Measurements from ENCODE around the gene ANO5.
"Not testable (repeated sequence)": the region's sequence is repeated elsewhere in the genome, so short reads cannot be mapped to it uniquely, and the experiment has no call there.

Gene ANO5

DNA sequence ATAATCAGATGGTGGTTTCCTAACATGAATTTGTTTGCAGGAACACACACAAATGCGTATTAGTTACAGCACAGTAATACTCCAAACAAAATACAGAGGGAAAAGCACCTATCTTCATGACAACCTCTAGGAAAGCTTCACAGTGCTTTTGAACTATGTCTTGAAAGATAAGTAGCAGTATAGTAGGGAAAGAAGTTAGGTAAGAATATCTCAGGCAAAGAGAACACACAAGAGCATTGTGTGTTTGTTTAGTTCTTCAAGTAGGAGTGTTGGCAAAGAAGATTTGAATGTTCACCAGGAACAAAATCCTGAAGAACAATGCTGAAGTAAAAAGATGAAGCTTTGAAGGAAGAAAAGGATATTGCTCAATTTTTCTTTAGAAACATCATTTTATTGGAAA is 54.1 kb downstream of the ANO5 start:
- H3K4me1 Mint-ChIP-seq: no peaks in the 10 kb centered on the region
- TF ChIP-seq, protein P1, sequence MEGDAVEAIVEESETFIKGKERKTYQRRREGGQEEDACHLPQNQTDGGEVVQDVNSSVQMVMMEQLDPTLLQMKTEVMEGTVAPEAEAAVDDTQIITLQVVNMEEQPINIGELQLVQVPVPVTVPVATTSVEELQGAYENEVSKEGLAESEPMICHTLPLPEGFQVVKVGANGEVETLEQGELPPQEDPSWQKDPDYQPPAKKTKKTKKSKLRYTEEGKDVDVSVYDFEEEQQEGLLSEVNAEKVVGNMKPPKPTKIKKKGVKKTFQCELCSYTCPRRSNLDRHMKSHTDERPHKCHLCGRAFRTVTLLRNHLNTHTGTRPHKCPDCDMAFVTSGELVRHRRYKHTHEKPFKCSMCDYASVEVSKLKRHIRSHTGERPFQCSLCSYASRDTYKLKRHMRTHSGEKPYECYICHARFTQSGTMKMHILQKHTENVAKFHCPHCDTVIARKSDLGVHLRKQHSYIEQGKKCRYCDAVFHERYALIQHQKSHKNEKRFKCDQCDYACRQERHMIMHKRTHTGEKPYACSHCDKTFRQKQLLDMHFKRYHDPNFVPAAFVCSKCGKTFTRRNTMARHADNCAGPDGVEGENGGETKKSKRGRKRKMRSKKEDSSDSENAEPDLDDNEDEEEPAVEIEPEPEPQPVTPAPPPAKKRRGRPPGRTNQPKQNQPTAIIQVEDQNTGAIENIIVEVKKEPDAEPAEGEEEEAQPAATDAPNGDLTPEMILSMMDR (IDR thresholded peaks at IDR 0.05; ENCODE audit: unreplicated experiment in 3 of 3): no peak
- H3K36me3 Mint-ChIP-seq (ENCODE audit: low read depth): no peaks in the 10 kb centered on the region
- peaks cover 5% of the 10 kb centered on the region for H3K27me3 Mint-ChIP-seq (ENCODE audit: low read depth)
- H3K4me3 Mint-ChIP-seq: no peak overlapping the region
- no peak overlapping the region for H3K27ac Mint-ChIP-seq
- H3K9me3 Mint-ChIP-seq: no peaks in the 10 kb centered on the region

DNA sequence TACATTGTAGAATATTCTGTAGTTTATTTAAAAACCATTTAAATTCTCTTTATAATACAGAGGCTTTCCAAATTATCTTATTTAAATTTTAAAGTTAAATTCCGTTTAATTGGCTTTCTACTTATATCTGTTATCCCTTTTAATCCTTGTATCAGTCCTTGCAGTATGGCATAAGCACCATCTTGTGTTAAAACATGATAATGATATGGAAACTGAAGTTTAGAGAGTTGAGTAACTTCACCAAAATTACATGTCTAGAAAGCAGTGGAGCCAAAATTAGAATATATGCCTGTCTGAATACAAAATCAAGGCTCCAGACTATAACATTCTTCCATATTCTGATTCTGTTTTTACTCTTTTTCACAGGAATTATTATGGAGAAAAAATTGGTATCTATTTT is 57.0 kb downstream of the ANO5 start:
- Mint-ChIP-seq H3K36me3 (ENCODE audit: low read depth) (no peaks in the 10 kb centered on the region), H3K27me3 (ENCODE audit: low read depth) (peaks cover 5% of the 10 kb centered on the region), H3K9me3 (no peaks in the 10 kb centered on the region), H3K4me3 (no peak overlapping the region), H3K27ac (no peak overlapping the region), H3K4me1 (no peaks in the 10 kb centered on the region)
- TF ChIP-seq, protein P1 (IDR thresholded peaks at IDR 0.05; ENCODE audit: unreplicated experiment in 3 of 3): no peak

DNA sequence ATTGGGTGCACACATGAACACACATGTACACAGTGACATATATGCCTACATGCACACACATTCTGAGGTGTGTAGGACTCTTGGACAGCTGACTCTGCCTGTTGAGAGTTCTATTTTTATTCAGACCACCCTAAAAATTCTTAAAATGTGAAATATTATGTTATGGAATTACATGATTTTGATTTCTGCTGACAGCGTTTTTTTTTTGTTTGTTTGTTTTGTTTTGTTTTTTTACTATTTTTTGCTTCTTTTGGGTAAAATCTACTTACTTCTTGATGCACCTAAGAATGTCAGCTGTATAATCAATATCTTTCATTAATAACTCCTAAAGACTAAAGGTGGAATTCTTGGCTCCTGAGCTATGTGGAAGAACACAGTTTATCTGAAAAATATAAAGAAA is 64.0 kb downstream of the ANO5 start:
- H3K4me1 Mint-ChIP-seq: no peaks in the 10 kb centered on the region
- no peaks in the 10 kb centered on the region for H3K9me3 Mint-ChIP-seq
- no peak overlapping the region for H3K4me3 Mint-ChIP-seq
- TF ChIP-seq, protein P1 (IDR thresholded peaks at IDR 0.05; ENCODE audit: unreplicated experiment in 3 of 3): no peak
- no peak overlapping the region for H3K27ac Mint-ChIP-seq
- no peaks in the 10 kb centered on the region for H3K36me3 Mint-ChIP-seq (ENCODE audit: low read depth)
- H3K27me3 Mint-ChIP-seq (ENCODE audit: low read depth): no peaks in the 10 kb centered on the region

DNA sequence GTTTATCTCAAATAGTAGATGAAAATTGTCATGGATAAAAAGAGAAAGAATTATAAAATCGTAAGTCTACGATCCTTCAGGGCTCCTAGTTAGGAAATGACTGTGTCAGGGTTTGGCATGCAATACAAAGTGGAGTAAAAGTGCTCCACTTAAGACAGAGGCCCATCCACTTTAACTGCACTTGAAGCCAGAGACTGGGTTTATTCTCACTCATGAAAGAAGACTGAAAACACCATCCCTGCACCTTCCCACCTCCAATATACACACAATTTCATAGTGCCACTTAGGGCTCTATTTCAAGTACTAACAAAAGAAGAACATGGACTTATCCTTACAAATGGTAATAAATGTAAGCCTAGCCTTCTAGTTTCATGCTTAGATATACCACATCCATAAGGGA is 70.7 kb downstream of the ANO5 start:
- H3K27ac Mint-ChIP-seq: no peak overlapping the region
- H3K4me3 Mint-ChIP-seq: no peak overlapping the region
- no peaks in the 10 kb centered on the region for H3K27me3 Mint-ChIP-seq (ENCODE audit: low read depth)
- no peaks in the 10 kb centered on the region for H3K9me3 Mint-ChIP-seq
- no peaks in the 10 kb centered on the region for H3K4me1 Mint-ChIP-seq
- TF ChIP-seq, protein P1 (IDR thresholded peaks at IDR 0.05; ENCODE audit: unreplicated experiment in 3 of 3): no peak
- H3K36me3 Mint-ChIP-seq (ENCODE audit: low read depth): no peaks in the 10 kb centered on the region

DNA sequence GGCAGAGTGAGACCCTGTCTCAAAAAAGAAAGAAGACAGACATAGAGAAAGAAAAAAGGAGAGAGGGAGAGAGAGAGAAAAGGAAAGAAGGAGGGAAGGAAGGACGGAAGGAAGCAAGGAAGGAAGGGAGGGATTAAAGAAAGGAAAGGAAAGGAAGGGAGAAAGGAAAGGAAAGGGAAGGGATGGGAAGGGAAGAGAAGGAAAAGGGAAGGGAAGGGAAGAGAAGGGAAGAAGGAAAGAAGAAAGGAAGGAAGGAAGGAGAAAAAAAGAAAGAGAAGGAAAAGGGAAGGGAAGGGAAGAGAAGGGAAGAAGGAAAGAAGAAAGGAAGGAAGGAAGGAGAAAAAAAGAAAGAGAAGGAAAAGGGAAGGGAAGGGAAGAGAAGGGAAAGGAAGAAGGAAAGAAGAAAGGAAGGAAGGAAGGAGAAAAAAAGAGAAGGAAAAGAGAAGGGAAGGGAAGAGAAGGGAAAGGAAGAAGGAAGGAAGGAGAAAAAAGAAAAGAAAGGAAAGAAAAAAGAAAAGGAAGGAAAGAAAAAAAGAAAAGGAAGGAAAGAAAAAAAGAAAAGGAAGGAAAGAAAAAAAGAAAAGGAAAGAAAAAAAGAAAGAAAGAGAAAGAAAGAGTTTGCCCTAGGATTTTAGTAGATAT is 76.2 kb downstream of the ANO5 start:
- H3K27me3 Mint-ChIP-seq (ENCODE audit: low read depth); H3K9me3 Mint-ChIP-seq; H3K36me3 Mint-ChIP-seq (ENCODE audit: low read depth); H3K4me3 Mint-ChIP-seq; H3K27ac Mint-ChIP-seq; H3K4me1 Mint-ChIP-seq: not testable (repeated sequence)

DNA sequence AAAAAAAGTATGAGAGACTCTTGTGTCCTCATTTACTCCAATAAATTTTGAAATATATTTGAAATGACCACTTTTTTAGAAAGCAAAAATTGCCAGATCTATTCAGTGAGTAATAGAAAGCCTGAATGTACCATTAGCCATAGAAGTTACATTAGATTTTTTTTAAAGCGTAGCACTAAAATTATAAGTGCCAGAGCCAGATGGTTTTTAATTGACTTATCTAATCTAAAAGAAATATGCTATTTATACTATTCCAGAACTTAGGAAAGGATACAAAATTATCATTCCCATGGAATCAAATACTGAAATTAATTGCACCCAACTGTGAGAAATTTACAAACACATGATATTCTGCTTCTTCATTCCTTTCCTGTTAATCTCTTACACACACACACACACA is 80.9 kb downstream of the ANO5 start:
- Mint-ChIP-seq H3K27me3 (ENCODE audit: low read depth) (no peaks in the 10 kb centered on the region), H3K9me3 (no peaks in the 10 kb centered on the region)
- TF ChIP-seq, protein P1 (IDR thresholded peaks at IDR 0.05; ENCODE audit: unreplicated experiment in 3 of 3): no peak

More for the DNA sequence above, 80.9 kb downstream of the ANO5 start:
- peaks cover 6% of the 10 kb centered on the region for H3K4me1 Mint-ChIP-seq
- no peak overlapping the region for H3K27ac Mint-ChIP-seq
- no peaks in the 10 kb centered on the region for H3K36me3 Mint-ChIP-seq (ENCODE audit: low read depth)
- no peak overlapping the region for H3K4me3 Mint-ChIP-seq
